Ascending aorta (tissue), 2 donors: ENCODE data around the gene DCC. TPM values are rescaled to one million over a fixed set of nuclear protein-coding genes. Genes with fewer than 3 reads are reported as not detected.

ENCODE experiments used
- DNase-seq, 2 donors: peaks; one replicate each; pipeline ENCODE4 v3.0.0-alpha.2; 2019; ENCODE audit warnings: low spot score in 2 of 2
- H3K27ac ChIP-seq, 2 donors: fragments of 200-600 bp; sonication (generic); one replicate each; pipeline ENCODE4 v1.5.1; 2016 to 2017; ENCODE audit warnings: mild to moderate bottlenecking in 1 of 2
- H3K27me3 ChIP-seq: fragments of 200-600 bp; sonication (generic); one replicate; pipeline ENCODE4 v1.5.1; 2017
- H3K36me3 ChIP-seq, 2 donors: fragments of 200-600 bp; sonication (generic); one replicate each; pipeline ENCODE4 v1.5.1; 2016
- H3K4me1 ChIP-seq, 2 donors: fragments of 200-600 bp; sonication (generic); one replicate each; pipeline ENCODE4 v1.5.1; 2016 to 2017; ENCODE audit warnings: mild to moderate bottlenecking in 1 of 2
- H3K4me3 ChIP-seq, 2 donors: fragments of 200-600 bp; sonication (generic); one replicate each; pipeline ENCODE4 v1.5.1; 2016 to 2017; ENCODE audit warnings: mild to moderate bottlenecking in 1 of 2
- H3K9me3 ChIP-seq, 2 donors: fragments of 200-600 bp; sonication (generic); one replicate each; pipeline ENCODE4 v1.5.1; 2016
- CTCF ChIP-seq, 3 experiments: fragments of 200-600 bp in 2 of 3; fragments of 450-650 bp in 1 of 3; sonication (generic) in 2 of 3; IDR thresholded peaks; one replicate each; pipeline ENCODE4 v1.5.1; 2016 to 2019; ENCODE audit warnings: antibody characterized with exemption in 3 of 3, mild to moderate bottlenecking in 1 of 3, moderate library complexity in 1 of 3
- intact Hi-C: fragments of 100-400 bp; cut with DNase I; formaldehyde crosslinking; loops from one replicate; pipeline ENCODE4 v1.15.1; 2023
- total RNA-seq: library from RNA; depleted of rRNA; stranded (reverse); fragments of >200 nt; gene quantifications from one replicate; pipeline ENCODE4 v1.1.0, GENCODE V29; 2016

The DCC gene
- total RNA-seq, 1 donor from 2014 or later, result not detected

- no peaks in the 10 kb centered on the region for H3K36me3 ChIP-seq
- no peaks in the 10 kb centered on the region for H3K9me3 ChIP-seq
- no peak for TF ChIP-seq CTCF (IDR thresholded peaks at IDR 0.05)
- no peaks in the 10 kb centered on the region for H3K4me1 ChIP-seq
- no peaks in the 10 kb centered on the region for H3K27me3 ChIP-seq
- H3K4me3 ChIP-seq, result no peak overlapping the region
- DNase-seq, result no peak
- no peak overlapping the region for H3K27ac ChIP-seq
- intact Hi-C loops, result no loop called here
Measured at GRCh38 chr18:53422896-53423295, 1082.9 kb downstream of the DCC start.

- no peak for TF ChIP-seq CTCF (IDR thresholded peaks at IDR 0.05)
- no peak overlapping the region for H3K4me3 ChIP-seq
- no peak for DNase-seq
- no peaks in the 10 kb centered on the region for H3K4me1 ChIP-seq
- intact Hi-C loops, result no loop called here
- H3K27ac ChIP-seq, result no peak overlapping the region
- no peaks in the 10 kb centered on the region for H3K36me3 ChIP-seq
- no peaks in the 10 kb centered on the region for H3K27me3 ChIP-seq
- no peaks in the 10 kb centered on the region for H3K9me3 ChIP-seq
Measured at GRCh38 chr18:53426666-53427184, 1086.7 kb downstream of the DCC start.

GRCh38 chr18:53441761-53442414 is 1101.9 kb downstream of the DCC start:
- no peak for DNase-seq
- Histone ChIP-seq H3K9me3 (no peaks in the 10 kb centered on the region), H3K27ac (no peak overlapping the region), H3K4me1 (no peaks in the 10 kb centered on the region), H3K36me3 (no peaks in the 10 kb centered on the region), H3K4me3 (no peak overlapping the region), H3K27me3 (no peaks in the 10 kb centered on the region)
- intact Hi-C loops, result no loop called here
- no peak for TF ChIP-seq CTCF (IDR thresholded peaks at IDR 0.05)

- no peaks in the 10 kb centered on the region for H3K9me3 ChIP-seq
- H3K27ac ChIP-seq, result no peak overlapping the region
- intact Hi-C loops, result no loop called here
- no peak for TF ChIP-seq CTCF (IDR thresholded peaks at IDR 0.05)
- H3K4me1 ChIP-seq, result no peaks in the 10 kb centered on the region
- no peak overlapping the region for H3K4me3 ChIP-seq
- H3K36me3 ChIP-seq, result no peaks in the 10 kb centered on the region
- H3K27me3 ChIP-seq, result no peaks in the 10 kb centered on the region
- no peak for DNase-seq
Measured at GRCh38 chr18:53442415-53442783, 1102.4 kb downstream of the DCC start.

GRCh38 chr18:53443336-53443735 is 1103.3 kb downstream of the DCC start:
- Histone ChIP-seq H3K9me3 (no peaks in the 10 kb centered on the region), H3K4me1 (no peaks in the 10 kb centered on the region), H3K36me3 (no peaks in the 10 kb centered on the region), H3K27me3 (no peaks in the 10 kb centered on the region), H3K4me3 (no peak overlapping the region), H3K27ac (no peak overlapping the region)
- no peak for DNase-seq
- intact Hi-C loops, result no loop called here
- no peak for TF ChIP-seq CTCF (IDR thresholded peaks at IDR 0.05)

- no peak overlapping the region for H3K4me3 ChIP-seq
- H3K9me3 ChIP-seq, result no peaks in the 10 kb centered on the region
- no peak for DNase-seq
- TF ChIP-seq CTCF (IDR thresholded peaks at IDR 0.05), result no peak
- H3K27ac ChIP-seq, result no peak overlapping the region
- H3K4me1 ChIP-seq, result no peaks in the 10 kb centered on the region
- no peaks in the 10 kb centered on the region for H3K27me3 ChIP-seq
- H3K36me3 ChIP-seq, result no peaks in the 10 kb centered on the region
- intact Hi-C loops, result no loop called here
Measured at GRCh38 chr18:53443831-53444230, 1103.8 kb downstream of the DCC start.
